Measurements from ENCODE around the gene TBATA. TPM values are rescaled to one million over a fixed set of nuclear protein-coding genes. Genes with fewer than 3 reads are reported as not detected.
A peak's percentile ranks its signal among the peaks of the same experiment; 100 is the strongest.

TBATA gene
- total RNA-seq, 1 donor from 2014 or later, result not detected

GRCh38 chr10:70822076-70822820, 37.1 kb upstream of the TBATA start:
- H3K4me3 Mint-ChIP-seq (ENCODE audit: unreplicated experiment), result no peak overlapping the region
- no peaks in the 10 kb centered on the region for H3K27me3 Mint-ChIP-seq (ENCODE audit: unreplicated experiment)
- no peak overlapping the region for H3K27ac Mint-ChIP-seq (ENCODE audit: unreplicated experiment)
- no peaks in the 10 kb centered on the region for H3K9me3 Mint-ChIP-seq (ENCODE audit: unreplicated experiment)
- H3K4me1 Mint-ChIP-seq (ENCODE audit: unreplicated experiment), result peaks cover 10% of the 10 kb centered on the region
- TF ChIP-seq CTCF (IDR thresholded peaks at IDR 0.05), result no peak
- H3K36me3 Mint-ChIP-seq (ENCODE audit: unreplicated experiment), result peaks cover 35% of the 10 kb centered on the region
- DNase-seq (ENCODE audit: extremely low spot score, unreplicated experiment), result no peak

- Mint-ChIP-seq H3K27ac (ENCODE audit: unreplicated experiment) (no peak overlapping the region), H3K36me3 (ENCODE audit: unreplicated experiment) (peaks cover 32% of the 10 kb centered on the region), H3K9me3 (ENCODE audit: unreplicated experiment) (no peaks in the 10 kb centered on the region), H3K27me3 (ENCODE audit: unreplicated experiment) (no peaks in the 10 kb centered on the region), H3K4me3 (ENCODE audit: unreplicated experiment) (no peak overlapping the region), H3K4me1 (ENCODE audit: unreplicated experiment) (peaks cover 19% of the 10 kb centered on the region)
- DNase-seq (ENCODE audit: extremely low spot score, unreplicated experiment), result no peak
- TF ChIP-seq CTCF (IDR thresholded peaks at IDR 0.05), result no peak
Measured at GRCh38 chr10:70820976-70821750, 36.0 kb upstream of the TBATA start.

- no peaks in the 10 kb centered on the region for H3K27me3 Mint-ChIP-seq (ENCODE audit: unreplicated experiment)
- H3K27ac Mint-ChIP-seq (ENCODE audit: unreplicated experiment), result peak overlapping the region; percentile 92
- no peak for TF ChIP-seq CTCF (IDR thresholded peaks at IDR 0.05)
- no peaks in the 10 kb centered on the region for H3K9me3 Mint-ChIP-seq (ENCODE audit: unreplicated experiment)
- peaks cover 21% of the 10 kb centered on the region for H3K4me1 Mint-ChIP-seq (ENCODE audit: unreplicated experiment)
- H3K36me3 Mint-ChIP-seq (ENCODE audit: unreplicated experiment), result peaks cover 13% of the 10 kb centered on the region
- peak; percentile 91 for DNase-seq (ENCODE audit: extremely low spot score, unreplicated experiment)
- H3K4me3 Mint-ChIP-seq (ENCODE audit: unreplicated experiment), result peak overlapping the region; percentile 89
Measured at GRCh38 chr10:70816220-70816894, 31.2 kb upstream of the TBATA start.

GRCh38 chr10:70815504-70816219, 30.5 kb upstream of the TBATA start, which contains the start of gene SGPL1:
SGPL1 (plus strand) TSS chr10:70815948; CDS start chr10:70816854, 906 bp downstream.
- TF ChIP-seq CTCF (IDR thresholded peaks at IDR 0.05), result peak; percentile 98
- peaks cover 21% of the 10 kb centered on the region for H3K4me1 Mint-ChIP-seq (ENCODE audit: unreplicated experiment)

More at GRCh38 chr10:70815504-70816219, 30.5 kb upstream of the TBATA start, which contains the start of gene SGPL1:
- H3K27ac Mint-ChIP-seq (ENCODE audit: unreplicated experiment), result peak within 1 kb of the TSS; percentile 92
- H3K36me3 Mint-ChIP-seq (ENCODE audit: unreplicated experiment), result peaks cover 10% of the 10 kb centered on the region
- no peaks in the 10 kb centered on the region for H3K9me3 Mint-ChIP-seq (ENCODE audit: unreplicated experiment)
- H3K4me3 Mint-ChIP-seq (ENCODE audit: unreplicated experiment), result peak within 1 kb of the TSS; percentile 89
- peak; percentile 97 for DNase-seq (ENCODE audit: extremely low spot score, unreplicated experiment)
- no peaks in the 10 kb centered on the region for H3K27me3 Mint-ChIP-seq (ENCODE audit: unreplicated experiment)

Measured in osteocyte (in vitro differentiated cells).